Gastroesophageal sphincter (tissue), 3 donors: ENCODE measurements around the gene WSCD2.

Experiments used
- EP300 ChIP-seq: sonication (generic); formaldehyde crosslinking; IDR thresholded peaks from one replicate; pipeline ENCODE4 v1.6.1; 2017; ENCODE audit warnings: antibody characterized with exemption, mild to moderate bottlenecking
- POLR2A ChIP-seq, 2 donors: fragments of 450-650 bp; IDR thresholded peaks; one replicate each; pipeline ENCODE4 v1.6.1; 2017; ENCODE audit warnings: antibody characterized with exemption in 2 of 2, mild to moderate bottlenecking in 2 of 2, moderate library complexity in 1 of 2
- POLR2AphosphoS5 ChIP-seq: sonication (generic); formaldehyde crosslinking; IDR thresholded peaks from one replicate; pipeline ENCODE4 v1.6.1; 2017; ENCODE audit warnings: antibody characterized with exemption
- TF ChIP-seq, protein P1 (sequence below), 4 experiments: fragments of 200-600 bp in 2 of 4; fragments of 450-650 bp in 2 of 4; sonication (generic) in 1 of 4; IDR thresholded peaks; one replicate each; pipeline ENCODE4 v1.5.1; 2017 to 2019; ENCODE audit warnings: antibody characterized with exemption in 4 of 4, mild to moderate bottlenecking in 2 of 4, moderate library complexity in 2 of 4

DNA sequence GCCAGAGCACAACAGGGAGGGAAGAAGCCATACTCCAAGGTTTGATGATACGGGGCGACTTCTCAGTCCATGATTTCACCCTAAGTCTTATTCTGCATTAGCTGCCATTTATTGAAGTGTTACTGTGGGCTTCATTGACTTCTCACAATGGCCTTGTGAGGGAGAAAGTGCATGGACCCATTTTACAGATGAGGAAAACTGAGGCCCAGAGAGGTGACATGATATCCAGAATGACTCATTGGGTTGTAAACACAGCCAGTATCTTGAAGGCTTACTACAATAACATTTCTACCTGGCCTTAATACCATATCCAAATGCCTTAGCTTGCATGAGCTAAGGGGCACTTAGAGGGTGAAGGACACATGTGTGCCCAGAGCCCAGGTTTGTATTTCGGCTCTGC is 109.4 kb downstream of the WSCD2 start:
- TF ChIP-seq, protein P1, sequence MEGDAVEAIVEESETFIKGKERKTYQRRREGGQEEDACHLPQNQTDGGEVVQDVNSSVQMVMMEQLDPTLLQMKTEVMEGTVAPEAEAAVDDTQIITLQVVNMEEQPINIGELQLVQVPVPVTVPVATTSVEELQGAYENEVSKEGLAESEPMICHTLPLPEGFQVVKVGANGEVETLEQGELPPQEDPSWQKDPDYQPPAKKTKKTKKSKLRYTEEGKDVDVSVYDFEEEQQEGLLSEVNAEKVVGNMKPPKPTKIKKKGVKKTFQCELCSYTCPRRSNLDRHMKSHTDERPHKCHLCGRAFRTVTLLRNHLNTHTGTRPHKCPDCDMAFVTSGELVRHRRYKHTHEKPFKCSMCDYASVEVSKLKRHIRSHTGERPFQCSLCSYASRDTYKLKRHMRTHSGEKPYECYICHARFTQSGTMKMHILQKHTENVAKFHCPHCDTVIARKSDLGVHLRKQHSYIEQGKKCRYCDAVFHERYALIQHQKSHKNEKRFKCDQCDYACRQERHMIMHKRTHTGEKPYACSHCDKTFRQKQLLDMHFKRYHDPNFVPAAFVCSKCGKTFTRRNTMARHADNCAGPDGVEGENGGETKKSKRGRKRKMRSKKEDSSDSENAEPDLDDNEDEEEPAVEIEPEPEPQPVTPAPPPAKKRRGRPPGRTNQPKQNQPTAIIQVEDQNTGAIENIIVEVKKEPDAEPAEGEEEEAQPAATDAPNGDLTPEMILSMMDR (IDR thresholded peaks at IDR 0.05), result no peak
- no peak for TF ChIP-seq POLR2AphosphoS5
- TF ChIP-seq EP300, result no peak
- TF ChIP-seq POLR2A (IDR thresholded peaks at IDR 0.05), result no peak
